HepG2 (cell line): Measurements from ENCODE around the gene THRA. TPM values are rescaled to one million over a fixed set of nuclear protein-coding genes. Genes with fewer than 3 reads are reported as not detected.

ENCODE experiments used
- DR1 ChIP-seq: sonication (generic); formaldehyde crosslinking; IDR thresholded peaks from 2 replicates; pipeline ENCODE4 v1.8.0; 2021; ENCODE audit warnings: mild to moderate bottlenecking, missing genetic modification reagents, inconsistent platforms
- FOXC1 ChIP-seq: sonication (generic); formaldehyde crosslinking; IDR thresholded peaks from 2 replicates; pipeline ENCODE4 v1.8.0; 2022; ENCODE audit warnings: mild to moderate bottlenecking, missing genetic modification reagents, borderline replicate concordance
- MLLT10 ChIP-seq: sonication (generic); formaldehyde crosslinking; IDR thresholded peaks from 2 replicates; pipeline ENCODE4 v1.4.0; 2020; ENCODE audit warnings: missing genetic modification reagents
- NKX3-1 ChIP-seq: sonication (generic); formaldehyde crosslinking; IDR thresholded peaks from 2 replicates; pipeline ENCODE4 v1.5.0; 2020; ENCODE audit warnings: missing genetic modification reagents
- SRSF1 ChIP-seq: fragments of 200-400 bp; formaldehyde crosslinking; optimal IDR thresholded peaks from 2 replicates; pipeline ENCODE3; 2017; ENCODE audit warnings: mild to moderate bottlenecking, low read depth, low read length, moderate library complexity
- TBP ChIP-seq: sonication (generic); formaldehyde crosslinking; IDR thresholded peaks from 2 replicates; pipeline ENCODE4 v1.5.0; 2020; ENCODE audit warnings: missing genetic modification reagents
- TOPORS ChIP-seq: sonication (generic); formaldehyde crosslinking; IDR thresholded peaks from 2 replicates; pipeline ENCODE4 v1.8.0; 2023; ENCODE audit warnings: mild to moderate bottlenecking, missing genetic modification reagents
- ZBTB7A ChIP-seq: sonication (generic); formaldehyde crosslinking; IDR thresholded peaks from 2 replicates; pipeline ENCODE4 v1.8.0; 2022; ENCODE audit warnings: mild to moderate bottlenecking, missing genetic modification reagents
- ZC3H4 ChIP-seq: sonication (generic); formaldehyde crosslinking; IDR thresholded peaks from 2 replicates; pipeline ENCODE4 v1.4.0; 2020; ENCODE audit warnings: missing genetic modification reagents, borderline replicate concordance
- ZFX ChIP-seq: sonication (generic); formaldehyde crosslinking; IDR thresholded peaks from 2 replicates; pipeline ENCODE4 v1.4.0; 2020; ENCODE audit warnings: mild to moderate bottlenecking, low read depth, missing genetic modification reagents, moderate library complexity
- ZNF253 ChIP-seq: sonication (generic); formaldehyde crosslinking; IDR thresholded peaks from 2 replicates; pipeline ENCODE4 v1.8.0; 2022; ENCODE audit warnings: mild to moderate bottlenecking, missing genetic modification reagents, borderline replicate concordance
- ZNF773 ChIP-seq: sonication (generic); formaldehyde crosslinking; IDR thresholded peaks from 2 replicates; pipeline ENCODE4 v1.4.0; 2020; ENCODE audit warnings: missing genetic modification reagents, borderline replicate concordance
- ZSCAN21 ChIP-seq: sonication (generic); formaldehyde crosslinking; IDR thresholded peaks from 2 replicates; pipeline ENCODE4 v1.8.0; 2022; ENCODE audit warnings: mild to moderate bottlenecking, missing genetic modification reagents, moderate library complexity, borderline replicate concordance
- polyA plus RNA-seq, 8 experiments: library from polyadenylated mRNA; depleted of rRNA in 3 of 8; stranded (reverse) in 7 of 8; unstranded in 1 of 8; fragments of >200 nt; fragmentation: Illumina TruSeq in 4 of 8; extraction: Trizol in 4 of 8; gene quantifications; 2 replicates each; pipeline versions ENCODE4 v1.2.1 to v1.2.3, GENCODE V29; 2011 to 2016; ENCODE audit warnings: low read depth in 4 of 8, missing spikeins in 1 of 8, mixed read lengths in 1 of 8; ENCODE audit not compliant: insufficient read depth in 1 of 8
- total RNA-seq, 5 experiments: library from RNA; depleted of rRNA; stranded (reverse); fragments of >200 nt; fragmentation: Illumina TruSeq; extraction: Trizol; gene quantifications; 2 replicates each; pipeline ENCODE4 v1.2.3, GENCODE V29; 2016; ENCODE audit warnings: low read depth in 1 of 5
- TF ChIP-seq, protein P1 (sequence below): IDR thresholded peaks from 2 replicates; pipeline ENCODE4 v1.6.1; 2016
- TF ChIP-seq, protein P2 (sequence below): sonication (generic); formaldehyde crosslinking; IDR thresholded peaks from 2 replicates; pipeline ENCODE4 v1.4.0; 2020; ENCODE audit warnings: missing genetic modification reagents, borderline replicate concordance
- TF ChIP-seq, protein P3 (sequence below): sonication (generic); formaldehyde crosslinking; IDR thresholded peaks from 2 replicates; pipeline ENCODE4 v1.4.0; 2020; ENCODE audit warnings: missing genetic modification reagents
- TF ChIP-seq, protein P4 (sequence below): sonication (generic); formaldehyde crosslinking; IDR thresholded peaks from 2 replicates; pipeline ENCODE4 v1.4.0; 2020; ENCODE audit warnings: missing genetic modification reagents

The THRA gene
- total and polyA plus RNA-seq, 2 of the 13 experiments (the other 11 are each of a cell fraction or from before 2014, with no cell fraction given), result 8.0 to 9.9 TPM

DNA sequence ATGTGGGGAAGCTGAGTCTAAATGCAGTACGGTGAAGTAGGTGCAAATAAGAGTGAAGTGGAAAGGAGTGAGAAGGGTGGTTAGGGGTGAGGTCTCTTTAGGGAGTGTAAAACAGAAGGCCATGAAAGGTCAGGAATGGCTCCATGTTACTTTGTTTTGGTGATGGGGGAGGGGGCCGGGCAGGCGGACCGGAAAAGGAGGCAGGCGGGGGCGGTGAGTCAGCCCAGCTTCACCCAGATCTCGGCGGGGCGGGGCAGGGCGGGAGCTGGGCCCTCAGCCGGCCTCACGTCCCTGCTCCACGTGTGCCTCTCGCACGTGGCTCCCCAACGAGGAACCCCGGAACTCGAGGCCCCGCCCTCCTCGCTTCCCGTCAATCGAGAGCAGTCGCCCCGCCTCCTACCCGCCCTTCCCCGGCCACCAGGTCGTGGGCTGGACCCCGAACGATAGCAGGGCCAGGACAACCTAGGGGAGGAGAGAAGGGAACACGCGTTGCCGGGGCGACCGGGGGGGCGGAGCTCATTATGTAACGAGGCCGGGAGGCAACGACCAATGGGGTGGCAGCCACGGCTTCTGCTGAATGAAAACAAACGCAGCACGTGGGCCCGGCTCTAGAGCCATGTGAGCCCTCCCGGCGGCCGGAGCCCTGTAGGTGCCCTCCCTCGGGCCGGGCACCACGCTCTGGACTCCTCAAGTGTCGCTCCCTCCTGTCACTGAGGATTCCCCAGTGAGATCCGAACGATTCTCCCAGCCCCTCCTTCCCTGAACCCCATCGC, 36.3 kb downstream of the THRA start (continued):
- TF ChIP-seq ZSCAN21 (CRISPR knock-in tag) (peak; percentile 99), NKX3-1 (CRISPR knock-in tag) (peak; percentile 39; the same call in 1 of the 2 replicates), ZNF253 (CRISPR knock-in tag) (peak; percentile 89), ZNF773 (CRISPR knock-in tag) (no peak), ZC3H4 (0 out of 2 replicates have a peak, but pooled peaks have one; percentile 15), DR1 (CRISPR knock-in tag) (peak; percentile 75), TBP (CRISPR knock-in tag) (no peak), ZBTB7A (CRISPR knock-in tag) (no peak; the same call in none of the 2 replicates), FOXC1 (CRISPR knock-in tag) (peak; percentile 99), TOPORS (CRISPR knock-in tag) (peak; percentile 83; the same call in 1 of the 2 replicates), MLLT10 (CRISPR knock-in tag) (no peak), SRSF1 (no peak), ZFX (CRISPR knock-in tag) (peak; percentile 91)
- TF ChIP-seq, protein P1, sequence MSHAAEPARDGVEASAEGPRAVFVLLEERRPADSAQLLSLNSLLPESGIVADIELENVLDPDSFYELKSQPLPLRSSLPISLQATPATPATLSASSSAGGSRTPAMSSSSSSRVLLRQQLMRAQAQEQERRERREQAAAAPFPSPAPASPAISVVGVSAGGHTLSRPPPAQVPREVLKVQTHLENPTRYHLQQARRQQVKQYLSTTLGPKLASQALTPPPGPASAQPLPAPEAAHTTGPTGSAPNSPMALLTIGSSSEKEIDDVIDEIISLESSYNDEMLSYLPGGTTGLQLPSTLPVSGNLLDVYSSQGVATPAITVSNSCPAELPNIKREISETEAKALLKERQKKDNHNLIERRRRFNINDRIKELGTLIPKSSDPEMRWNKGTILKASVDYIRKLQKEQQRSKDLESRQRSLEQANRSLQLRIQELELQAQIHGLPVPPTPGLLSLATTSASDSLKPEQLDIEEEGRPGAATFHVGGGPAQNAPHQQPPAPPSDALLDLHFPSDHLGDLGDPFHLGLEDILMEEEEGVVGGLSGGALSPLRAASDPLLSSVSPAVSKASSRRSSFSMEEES (CRISPR knock-in tag), result peak; percentile 99
- TF ChIP-seq, protein P2, sequence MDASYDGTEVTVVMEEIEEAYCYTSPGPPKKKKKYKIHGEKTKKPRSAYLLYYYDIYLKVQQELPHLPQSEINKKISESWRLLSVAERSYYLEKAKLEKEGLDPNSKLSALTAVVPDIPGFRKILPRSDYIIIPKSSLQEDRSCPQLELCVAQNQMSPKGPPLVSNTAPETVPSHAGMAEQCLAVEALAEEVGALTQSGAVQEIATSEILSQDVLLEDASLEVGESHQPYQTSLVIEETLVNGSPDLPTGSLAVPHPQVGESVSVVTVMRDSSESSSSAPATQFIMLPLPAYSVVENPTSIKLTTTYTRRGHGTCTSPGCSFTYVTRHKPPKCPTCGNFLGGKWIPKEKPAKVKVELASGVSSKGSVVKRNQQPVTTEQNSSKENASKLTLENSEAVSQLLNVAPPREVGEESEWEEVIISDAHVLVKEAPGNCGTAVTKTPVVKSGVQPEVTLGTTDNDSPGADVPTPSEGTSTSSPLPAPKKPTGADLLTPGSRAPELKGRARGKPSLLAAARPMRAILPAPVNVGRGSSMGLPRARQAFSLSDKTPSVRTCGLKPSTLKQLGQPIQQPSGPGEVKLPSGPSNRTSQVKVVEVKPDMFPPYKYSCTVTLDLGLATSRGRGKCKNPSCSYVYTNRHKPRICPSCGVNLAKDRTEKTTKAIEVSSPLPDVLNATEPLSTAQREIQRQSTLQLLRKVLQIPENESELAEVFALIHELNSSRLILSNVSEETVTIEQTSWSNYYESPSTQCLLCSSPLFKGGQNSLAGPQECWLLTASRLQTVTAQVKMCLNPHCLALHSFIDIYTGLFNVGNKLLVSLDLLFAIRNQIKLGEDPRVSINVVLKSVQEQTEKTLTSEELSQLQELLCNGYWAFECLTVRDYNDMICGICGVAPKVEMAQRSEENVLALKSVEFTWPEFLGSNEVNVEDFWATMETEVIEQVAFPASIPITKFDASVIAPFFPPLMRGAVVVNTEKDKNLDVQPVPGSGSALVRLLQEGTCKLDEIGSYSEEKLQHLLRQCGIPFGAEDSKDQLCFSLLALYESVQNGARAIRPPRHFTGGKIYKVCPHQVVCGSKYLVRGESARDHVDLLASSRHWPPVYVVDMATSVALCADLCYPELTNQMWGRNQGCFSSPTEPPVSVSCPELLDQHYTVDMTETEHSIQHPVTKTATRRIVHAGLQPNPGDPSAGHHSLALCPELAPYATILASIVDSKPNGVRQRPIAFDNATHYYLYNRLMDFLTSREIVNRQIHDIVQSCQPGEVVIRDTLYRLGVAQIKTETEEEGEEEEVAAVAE, result peak; percentile 94
- TF ChIP-seq, protein P3, sequence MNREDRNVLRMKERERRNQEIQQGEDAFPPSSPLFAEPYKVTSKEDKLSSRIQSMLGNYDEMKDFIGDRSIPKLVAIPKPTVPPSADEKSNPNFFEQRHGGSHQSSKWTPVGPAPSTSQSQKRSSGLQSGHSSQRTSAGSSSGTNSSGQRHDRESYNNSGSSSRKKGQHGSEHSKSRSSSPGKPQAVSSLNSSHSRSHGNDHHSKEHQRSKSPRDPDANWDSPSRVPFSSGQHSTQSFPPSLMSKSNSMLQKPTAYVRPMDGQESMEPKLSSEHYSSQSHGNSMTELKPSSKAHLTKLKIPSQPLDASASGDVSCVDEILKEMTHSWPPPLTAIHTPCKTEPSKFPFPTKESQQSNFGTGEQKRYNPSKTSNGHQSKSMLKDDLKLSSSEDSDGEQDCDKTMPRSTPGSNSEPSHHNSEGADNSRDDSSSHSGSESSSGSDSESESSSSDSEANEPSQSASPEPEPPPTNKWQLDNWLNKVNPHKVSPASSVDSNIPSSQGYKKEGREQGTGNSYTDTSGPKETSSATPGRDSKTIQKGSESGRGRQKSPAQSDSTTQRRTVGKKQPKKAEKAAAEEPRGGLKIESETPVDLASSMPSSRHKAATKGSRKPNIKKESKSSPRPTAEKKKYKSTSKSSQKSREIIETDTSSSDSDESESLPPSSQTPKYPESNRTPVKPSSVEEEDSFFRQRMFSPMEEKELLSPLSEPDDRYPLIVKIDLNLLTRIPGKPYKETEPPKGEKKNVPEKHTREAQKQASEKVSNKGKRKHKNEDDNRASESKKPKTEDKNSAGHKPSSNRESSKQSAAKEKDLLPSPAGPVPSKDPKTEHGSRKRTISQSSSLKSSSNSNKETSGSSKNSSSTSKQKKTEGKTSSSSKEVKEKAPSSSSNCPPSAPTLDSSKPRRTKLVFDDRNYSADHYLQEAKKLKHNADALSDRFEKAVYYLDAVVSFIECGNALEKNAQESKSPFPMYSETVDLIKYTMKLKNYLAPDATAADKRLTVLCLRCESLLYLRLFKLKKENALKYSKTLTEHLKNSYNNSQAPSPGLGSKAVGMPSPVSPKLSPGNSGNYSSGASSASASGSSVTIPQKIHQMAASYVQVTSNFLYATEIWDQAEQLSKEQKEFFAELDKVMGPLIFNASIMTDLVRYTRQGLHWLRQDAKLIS (CRISPR knock-in tag), result 0 out of 2 replicates have a peak, but pooled peaks have one; percentile 51
- TF ChIP-seq, protein P4, sequence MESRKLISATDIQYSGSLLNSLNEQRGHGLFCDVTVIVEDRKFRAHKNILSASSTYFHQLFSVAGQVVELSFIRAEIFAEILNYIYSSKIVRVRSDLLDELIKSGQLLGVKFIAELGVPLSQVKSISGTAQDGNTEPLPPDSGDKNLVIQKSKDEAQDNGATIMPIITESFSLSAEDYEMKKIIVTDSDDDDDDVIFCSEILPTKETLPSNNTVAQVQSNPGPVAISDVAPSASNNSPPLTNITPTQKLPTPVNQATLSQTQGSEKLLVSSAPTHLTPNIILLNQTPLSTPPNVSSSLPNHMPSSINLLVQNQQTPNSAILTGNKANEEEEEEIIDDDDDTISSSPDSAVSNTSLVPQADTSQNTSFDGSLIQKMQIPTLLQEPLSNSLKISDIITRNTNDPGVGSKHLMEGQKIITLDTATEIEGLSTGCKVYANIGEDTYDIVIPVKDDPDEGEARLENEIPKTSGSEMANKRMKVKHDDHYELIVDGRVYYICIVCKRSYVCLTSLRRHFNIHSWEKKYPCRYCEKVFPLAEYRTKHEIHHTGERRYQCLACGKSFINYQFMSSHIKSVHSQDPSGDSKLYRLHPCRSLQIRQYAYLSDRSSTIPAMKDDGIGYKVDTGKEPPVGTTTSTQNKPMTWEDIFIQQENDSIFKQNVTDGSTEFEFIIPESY, result peak; percentile 76
